SK-N-SH treated with all-trans-retinoic acid at 6 μM for 48 hours (cell line): Measurements from ENCODE around the gene LPXN.

ENCODE experiments used
- ATAC-seq: fragments of 200-7000 bp; cut with Tn5 transposase; 3 replicates; pipeline ENCODE4 v1.9.1; 2020; ENCODE audit warnings: mild to moderate bottlenecking, moderate library complexity
- ARNTL ChIP-seq: fragments of 450-650 bp; formaldehyde crosslinking; IDR thresholded peaks from 2 replicates; pipeline ENCODE4 v1.5.0; 2020; ENCODE audit warnings: low read depth, mild to moderate bottlenecking, moderate library complexity, borderline replicate concordance
- CSDC2 ChIP-seq: fragments of 250-450 bp; sonication (Bioruptor Pico); IDR thresholded peaks from 2 replicates; pipeline ENCODE4 v1.5.0; 2020; ENCODE audit warnings: mild to moderate bottlenecking, moderate library complexity
- ESRRG ChIP-seq: fragments of 250-450 bp; sonication (Bioruptor Pico); IDR thresholded peaks from 2 replicates; pipeline ENCODE4 v1.6.1; 2021; ENCODE audit warnings: mild to moderate bottlenecking
- GLIS3 ChIP-seq: fragments of 250-450 bp; sonication (Bioruptor Pico); IDR thresholded peaks from 2 replicates; pipeline ENCODE4 v1.5.0; 2020; ENCODE audit warnings: mild to moderate bottlenecking, moderate library complexity
- ISL1 ChIP-seq: fragments of 250-450 bp; sonication (Bioruptor Pico); IDR thresholded peaks from 2 replicates; pipeline ENCODE4 v2.1.2; 2022; ENCODE audit warnings: mild to moderate bottlenecking, moderate library complexity
- OSR1 ChIP-seq: fragments of 250-450 bp; sonication (Bioruptor Pico); IDR thresholded peaks from 2 replicates; pipeline ENCODE4 v1.8.0; 2022; ENCODE audit warnings: moderate library complexity, mild to moderate bottlenecking, inconsistent platforms
- RARB ChIP-seq: fragments of 250-450 bp; sonication (Bioruptor Pico); IDR thresholded peaks from 2 replicates; pipeline ENCODE4 v1.8.0; 2021; ENCODE audit warnings: mild to moderate bottlenecking, moderate library complexity
- TCF4 ChIP-seq: fragments of 250-450 bp; sonication (Bioruptor Pico); IDR thresholded peaks from 2 replicates; pipeline ENCODE4 v1.8.0; 2021; ENCODE audit warnings: mild to moderate bottlenecking, moderate library complexity, borderline replicate concordance
- TOX ChIP-seq: fragments of 250-450 bp; sonication (Bioruptor Pico); IDR thresholded peaks from 2 replicates; pipeline ENCODE4 v1.8.0; 2021; ENCODE audit warnings: mild to moderate bottlenecking, moderate library complexity, borderline replicate concordance
- ZC3H10 ChIP-seq: fragments of 250-450 bp; sonication (Bioruptor Pico); IDR thresholded peaks from 2 replicates; pipeline ENCODE4 v1.5.1; 2021; ENCODE audit warnings: mild to moderate bottlenecking, moderate library complexity
- ZFP3 ChIP-seq: fragments of 250-450 bp; sonication (Bioruptor Pico); IDR thresholded peaks from 2 replicates; pipeline ENCODE4 v1.5.0; 2020; ENCODE audit warnings: mild to moderate bottlenecking, moderate library complexity
- ZFP30 ChIP-seq: fragments of 450-650 bp; formaldehyde crosslinking; IDR thresholded peaks from 2 replicates; pipeline ENCODE4 v1.5.0; 2022; ENCODE audit warnings: mild to moderate bottlenecking, moderate library complexity
- ZNF565 ChIP-seq: fragments of 450-650 bp; formaldehyde crosslinking; conservative IDR thresholded peaks from 2 replicates; pipeline ENCODE4 v1.5.0; 2020; ENCODE audit warnings: low read depth, mild to moderate bottlenecking, moderate library complexity
- ZNF70 ChIP-seq: fragments of 450-650 bp; formaldehyde crosslinking; IDR thresholded peaks from 2 replicates; pipeline ENCODE4 v1.5.0; 2020; ENCODE audit warnings: mild to moderate bottlenecking, moderate library complexity
- TF ChIP-seq, protein P1 (sequence below): fragments of 250-450 bp; sonication (Bioruptor Pico); IDR thresholded peaks from 2 replicates; pipeline ENCODE4 v1.5.1; 2020; ENCODE audit warnings: low read depth, mild to moderate bottlenecking, moderate library complexity
- TF ChIP-seq, protein P2 (sequence below): fragments of 250-450 bp; sonication (Bioruptor Pico); IDR thresholded peaks from 2 replicates; pipeline ENCODE4 v1.5.0; 2020; ENCODE audit warnings: mild to moderate bottlenecking, moderate library complexity
- TF ChIP-seq, protein P3 (sequence below): fragments of 250-450 bp; sonication (Bioruptor Pico); IDR thresholded peaks from 2 replicates; pipeline ENCODE4 v1.8.0; 2021; ENCODE audit warnings: low read depth, mild to moderate bottlenecking, moderate library complexity, borderline replicate concordance
- TF ChIP-seq, protein P4 (sequence below): fragments of 250-450 bp; sonication (Bioruptor Pico); IDR thresholded peaks from 2 replicates; pipeline ENCODE4 v1.8.0; 2020; ENCODE audit warnings: mild to moderate bottlenecking, moderate library complexity, borderline replicate concordance

The LPXN gene

DNA sequence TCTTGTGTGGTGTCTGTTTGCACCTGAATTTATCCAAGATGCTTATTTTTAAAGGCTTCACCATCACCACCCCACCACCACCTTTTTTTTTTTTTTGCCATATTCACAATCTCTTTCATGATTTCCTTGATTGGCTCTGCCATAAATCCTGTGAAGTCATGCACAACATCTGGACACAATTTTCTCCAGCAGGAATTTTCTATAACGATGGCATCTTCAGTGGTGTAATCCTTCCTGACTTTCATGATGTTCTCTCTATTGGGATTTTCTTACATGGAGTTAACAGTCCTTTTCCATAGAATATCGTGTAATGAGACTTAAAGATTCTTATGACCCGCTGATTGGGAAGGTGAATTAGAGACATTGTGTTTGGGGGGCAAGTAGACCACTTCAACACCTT is 21.0 kb upstream of the LPXN start (continued):
- TF ChIP-seq, protein P1, sequence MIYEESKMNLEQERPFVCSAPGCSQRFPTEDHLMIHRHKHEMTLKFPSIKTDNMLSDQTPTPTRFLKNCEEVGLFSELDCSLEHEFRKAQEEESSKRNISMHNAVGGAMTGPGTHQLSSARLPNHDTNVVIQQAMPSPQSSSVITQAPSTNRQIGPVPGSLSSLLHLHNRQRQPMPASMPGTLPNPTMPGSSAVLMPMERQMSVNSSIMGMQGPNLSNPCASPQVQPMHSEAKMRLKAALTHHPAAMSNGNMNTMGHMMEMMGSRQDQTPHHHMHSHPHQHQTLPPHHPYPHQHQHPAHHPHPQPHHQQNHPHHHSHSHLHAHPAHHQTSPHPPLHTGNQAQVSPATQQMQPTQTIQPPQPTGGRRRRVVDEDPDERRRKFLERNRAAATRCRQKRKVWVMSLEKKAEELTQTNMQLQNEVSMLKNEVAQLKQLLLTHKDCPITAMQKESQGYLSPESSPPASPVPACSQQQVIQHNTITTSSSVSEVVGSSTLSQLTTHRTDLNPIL (CRISPR knock-in tag) = no peak
- no peak for TF ChIP-seq OSR1 (CRISPR knock-in tag)

GRCh38 chr11:58594826-58595225 is 19.2 kb upstream of the LPXN start:
- TF ChIP-seq CSDC2 (CRISPR knock-in tag) (no peak), ESRRG (CRISPR knock-in tag) (no peak), ZNF70 (CRISPR knock-in tag) (no peak), ZFP3 (no peak), GLIS3 (CRISPR knock-in tag) (no peak), ZC3H10 (no peak)
- TF ChIP-seq, protein P2, sequence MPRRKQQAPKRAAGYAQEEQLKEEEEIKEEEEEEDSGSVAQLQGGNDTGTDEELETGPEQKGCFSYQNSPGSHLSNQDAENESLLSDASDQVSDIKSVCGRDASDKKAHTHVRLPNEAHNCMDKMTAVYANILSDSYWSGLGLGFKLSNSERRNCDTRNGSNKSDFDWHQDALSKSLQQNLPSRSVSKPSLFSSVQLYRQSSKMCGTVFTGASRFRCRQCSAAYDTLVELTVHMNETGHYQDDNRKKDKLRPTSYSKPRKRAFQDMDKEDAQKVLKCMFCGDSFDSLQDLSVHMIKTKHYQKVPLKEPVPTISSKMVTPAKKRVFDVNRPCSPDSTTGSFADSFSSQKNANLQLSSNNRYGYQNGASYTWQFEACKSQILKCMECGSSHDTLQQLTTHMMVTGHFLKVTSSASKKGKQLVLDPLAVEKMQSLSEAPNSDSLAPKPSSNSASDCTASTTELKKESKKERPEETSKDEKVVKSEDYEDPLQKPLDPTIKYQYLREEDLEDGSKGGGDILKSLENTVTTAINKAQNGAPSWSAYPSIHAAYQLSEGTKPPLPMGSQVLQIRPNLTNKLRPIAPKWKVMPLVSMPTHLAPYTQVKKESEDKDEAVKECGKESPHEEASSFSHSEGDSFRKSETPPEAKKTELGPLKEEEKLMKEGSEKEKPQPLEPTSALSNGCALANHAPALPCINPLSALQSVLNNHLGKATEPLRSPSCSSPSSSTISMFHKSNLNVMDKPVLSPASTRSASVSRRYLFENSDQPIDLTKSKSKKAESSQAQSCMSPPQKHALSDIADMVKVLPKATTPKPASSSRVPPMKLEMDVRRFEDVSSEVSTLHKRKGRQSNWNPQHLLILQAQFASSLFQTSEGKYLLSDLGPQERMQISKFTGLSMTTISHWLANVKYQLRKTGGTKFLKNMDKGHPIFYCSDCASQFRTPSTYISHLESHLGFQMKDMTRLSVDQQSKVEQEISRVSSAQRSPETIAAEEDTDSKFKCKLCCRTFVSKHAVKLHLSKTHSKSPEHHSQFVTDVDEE = no peak
- TF ChIP-seq, protein P1 (CRISPR knock-in tag) = no peak
- no peak for ATAC-seq

DNA sequence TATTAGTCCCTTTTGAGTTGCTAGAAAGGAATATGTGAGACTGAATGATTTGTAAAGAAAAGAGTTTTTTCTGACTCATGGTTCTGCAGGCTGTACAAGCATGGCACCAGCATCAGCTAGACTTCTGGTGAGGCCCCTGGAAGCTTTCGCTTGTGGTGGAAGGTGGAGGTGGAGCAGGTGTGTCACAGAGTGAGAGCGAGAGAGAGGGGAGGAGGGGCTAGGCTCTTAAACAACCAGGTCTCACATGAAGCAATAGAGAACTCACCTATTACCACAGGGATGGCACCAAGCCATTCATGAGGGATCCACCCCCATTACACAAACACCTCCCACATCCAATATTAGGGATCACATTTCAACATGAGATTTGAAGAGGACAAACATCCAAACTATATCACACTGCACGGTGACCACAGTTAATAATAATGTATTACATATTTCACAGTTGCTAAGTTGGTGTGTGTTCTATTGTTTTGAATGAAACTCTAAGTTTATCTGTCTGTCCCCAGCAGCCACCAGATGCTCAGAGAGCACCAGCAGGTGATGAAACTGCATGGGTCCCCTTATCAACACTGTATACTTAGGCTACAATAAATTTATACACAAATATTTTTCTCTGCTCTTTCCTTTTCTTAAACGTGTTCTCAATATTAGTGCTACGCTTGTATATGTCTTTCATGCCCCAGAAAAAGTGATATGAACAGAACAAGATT is 17.3 kb upstream of the LPXN start:
- no peak for ATAC-seq
- TF ChIP-seq OSR1 (CRISPR knock-in tag) = no peak
- no peak for TF ChIP-seq TOX (CRISPR knock-in tag)
- TF ChIP-seq, protein P1 (CRISPR knock-in tag) = no peak

DNA sequence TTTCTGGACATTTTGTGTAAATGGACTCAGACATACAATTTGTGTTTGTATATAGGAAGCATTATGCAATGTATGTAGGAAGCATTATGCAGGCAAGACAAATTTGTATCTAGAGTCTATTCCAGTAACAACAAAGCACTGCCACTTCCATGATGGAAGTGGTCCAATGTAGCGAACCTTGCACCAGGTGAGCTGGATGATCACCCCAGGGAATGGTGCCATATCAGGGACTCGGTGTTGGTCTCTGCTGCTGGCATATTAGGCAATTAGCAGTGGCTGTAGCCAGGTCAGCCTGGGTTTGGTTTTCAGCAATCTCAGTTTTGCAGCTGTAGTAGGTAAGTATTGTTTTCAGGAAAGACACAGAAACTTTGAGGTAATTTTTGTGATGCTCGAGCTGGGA is 16.0 kb upstream of the LPXN start:
- TF ChIP-seq ZFP30 (CRISPR knock-in tag) (no peak), RARB (CRISPR knock-in tag) (no peak), OSR1 (CRISPR knock-in tag) (no peak), ZNF70 (CRISPR knock-in tag) (no peak), TOX (CRISPR knock-in tag) (no peak), ARNTL (CRISPR knock-in tag) (no peak), ZNF565 (no peak), TCF4 (CRISPR knock-in tag) (no peak), ZC3H10 (no peak), CSDC2 (CRISPR knock-in tag) (no peak), ISL1 (CRISPR knock-in tag) (no peak)
- TF ChIP-seq, protein P3, sequence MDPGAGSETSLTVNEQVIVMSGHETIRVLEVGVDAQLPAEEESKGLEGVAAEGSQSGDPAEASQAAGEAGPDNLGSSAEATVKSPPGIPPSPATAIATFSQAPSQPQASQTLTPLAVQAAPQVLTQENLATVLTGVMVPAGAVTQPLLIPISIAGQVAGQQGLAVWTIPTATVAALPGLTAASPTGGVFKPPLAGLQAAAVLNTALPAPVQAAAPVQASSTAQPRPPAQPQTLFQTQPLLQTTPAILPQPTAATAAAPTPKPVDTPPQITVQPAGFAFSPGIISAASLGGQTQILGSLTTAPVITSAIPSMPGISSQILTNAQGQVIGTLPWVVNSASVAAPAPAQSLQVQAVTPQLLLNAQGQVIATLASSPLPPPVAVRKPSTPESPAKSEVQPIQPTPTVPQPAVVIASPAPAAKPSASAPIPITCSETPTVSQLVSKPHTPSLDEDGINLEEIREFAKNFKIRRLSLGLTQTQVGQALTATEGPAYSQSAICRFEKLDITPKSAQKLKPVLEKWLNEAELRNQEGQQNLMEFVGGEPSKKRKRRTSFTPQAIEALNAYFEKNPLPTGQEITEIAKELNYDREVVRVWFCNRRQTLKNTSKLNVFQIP (CRISPR knock-in tag) = no peak
- TF ChIP-seq, protein P1 (CRISPR knock-in tag) = no peak
- TF ChIP-seq, protein P2 = no peak
- TF ChIP-seq, protein P4, sequence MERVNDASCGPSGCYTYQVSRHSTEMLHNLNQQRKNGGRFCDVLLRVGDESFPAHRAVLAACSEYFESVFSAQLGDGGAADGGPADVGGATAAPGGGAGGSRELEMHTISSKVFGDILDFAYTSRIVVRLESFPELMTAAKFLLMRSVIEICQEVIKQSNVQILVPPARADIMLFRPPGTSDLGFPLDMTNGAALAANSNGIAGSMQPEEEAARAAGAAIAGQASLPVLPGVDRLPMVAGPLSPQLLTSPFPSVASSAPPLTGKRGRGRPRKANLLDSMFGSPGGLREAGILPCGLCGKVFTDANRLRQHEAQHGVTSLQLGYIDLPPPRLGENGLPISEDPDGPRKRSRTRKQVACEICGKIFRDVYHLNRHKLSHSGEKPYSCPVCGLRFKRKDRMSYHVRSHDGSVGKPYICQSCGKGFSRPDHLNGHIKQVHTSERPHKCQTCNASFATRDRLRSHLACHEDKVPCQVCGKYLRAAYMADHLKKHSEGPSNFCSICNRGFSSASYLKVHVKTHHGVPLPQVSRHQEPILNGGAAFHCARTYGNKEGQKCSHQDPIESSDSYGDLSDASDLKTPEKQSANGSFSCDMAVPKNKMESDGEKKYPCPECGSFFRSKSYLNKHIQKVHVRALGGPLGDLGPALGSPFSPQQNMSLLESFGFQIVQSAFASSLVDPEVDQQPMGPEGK = no peak

More for the DNA sequence above, 16.0 kb upstream of the LPXN start:
- ATAC-seq = no peak
